ENCODE measurements around the gene LPGAT1.

DNA sequence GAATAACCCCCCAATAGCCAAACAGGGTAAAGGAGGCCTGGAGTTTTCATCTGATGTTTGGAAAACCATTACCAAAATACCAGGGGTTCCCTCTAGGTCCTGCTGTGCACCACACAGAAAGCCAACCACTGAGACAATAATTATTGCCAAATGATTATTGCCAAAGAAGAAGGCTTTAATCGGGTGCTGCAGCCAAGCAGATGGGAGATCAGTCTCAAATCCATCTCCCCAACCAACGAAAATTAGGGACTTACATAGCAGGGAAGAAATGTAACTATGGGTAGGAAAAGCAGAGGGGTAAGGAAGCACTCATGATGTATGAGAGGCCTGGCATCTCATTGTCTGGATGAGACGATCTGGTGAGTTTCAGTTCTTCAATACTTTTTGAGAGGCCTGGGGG, 28.8 kb upstream of the LPGAT1 start:
- TF ChIP-seq POLR2A (IDR thresholded peaks at IDR 0.05), result no peak
- TF ChIP-seq, protein P1, sequence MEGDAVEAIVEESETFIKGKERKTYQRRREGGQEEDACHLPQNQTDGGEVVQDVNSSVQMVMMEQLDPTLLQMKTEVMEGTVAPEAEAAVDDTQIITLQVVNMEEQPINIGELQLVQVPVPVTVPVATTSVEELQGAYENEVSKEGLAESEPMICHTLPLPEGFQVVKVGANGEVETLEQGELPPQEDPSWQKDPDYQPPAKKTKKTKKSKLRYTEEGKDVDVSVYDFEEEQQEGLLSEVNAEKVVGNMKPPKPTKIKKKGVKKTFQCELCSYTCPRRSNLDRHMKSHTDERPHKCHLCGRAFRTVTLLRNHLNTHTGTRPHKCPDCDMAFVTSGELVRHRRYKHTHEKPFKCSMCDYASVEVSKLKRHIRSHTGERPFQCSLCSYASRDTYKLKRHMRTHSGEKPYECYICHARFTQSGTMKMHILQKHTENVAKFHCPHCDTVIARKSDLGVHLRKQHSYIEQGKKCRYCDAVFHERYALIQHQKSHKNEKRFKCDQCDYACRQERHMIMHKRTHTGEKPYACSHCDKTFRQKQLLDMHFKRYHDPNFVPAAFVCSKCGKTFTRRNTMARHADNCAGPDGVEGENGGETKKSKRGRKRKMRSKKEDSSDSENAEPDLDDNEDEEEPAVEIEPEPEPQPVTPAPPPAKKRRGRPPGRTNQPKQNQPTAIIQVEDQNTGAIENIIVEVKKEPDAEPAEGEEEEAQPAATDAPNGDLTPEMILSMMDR (IDR thresholded peaks at IDR 0.05), result no peak

Data from lower leg skin (tissue), 3 donors.